ENCODE results near the gene ARID5A. TPM values are rescaled to one million over a fixed set of nuclear protein-coding genes. Genes with fewer than 3 reads are reported as not detected.
"Not testable (repeated sequence)": the region's sequence is repeated elsewhere in the genome, so short reads cannot be mapped to it uniquely, and the experiment has no call there.

ARID5A gene
- total RNA-seq, 1 donor from 2014 or later: 53.6 TPM

DNA sequence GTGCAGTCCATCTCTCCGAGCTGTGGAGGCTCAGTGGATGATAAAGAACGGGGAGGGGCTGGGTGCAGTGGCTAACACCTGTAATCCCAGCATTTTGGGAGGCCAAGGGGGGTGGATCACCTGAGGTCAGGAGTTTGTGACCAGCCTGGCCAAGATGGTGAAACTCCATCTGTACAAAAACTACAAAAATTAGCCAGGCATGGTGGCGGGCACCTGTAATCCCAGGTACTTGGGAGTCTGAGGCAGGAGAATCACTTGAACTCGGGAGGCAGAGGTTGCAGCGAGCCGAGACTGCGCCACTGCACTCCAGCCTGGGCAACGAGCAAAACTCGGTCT is 17.4 kb downstream of the ARID5A start:
- intact Hi-C loops (cut with micrococcal nuclease): loop anchor here (1.0 to 2.0 kb wide), 3 partner anchors 16 to 147 kb away; no protein-coding TSS in a partner anchor

DNA sequence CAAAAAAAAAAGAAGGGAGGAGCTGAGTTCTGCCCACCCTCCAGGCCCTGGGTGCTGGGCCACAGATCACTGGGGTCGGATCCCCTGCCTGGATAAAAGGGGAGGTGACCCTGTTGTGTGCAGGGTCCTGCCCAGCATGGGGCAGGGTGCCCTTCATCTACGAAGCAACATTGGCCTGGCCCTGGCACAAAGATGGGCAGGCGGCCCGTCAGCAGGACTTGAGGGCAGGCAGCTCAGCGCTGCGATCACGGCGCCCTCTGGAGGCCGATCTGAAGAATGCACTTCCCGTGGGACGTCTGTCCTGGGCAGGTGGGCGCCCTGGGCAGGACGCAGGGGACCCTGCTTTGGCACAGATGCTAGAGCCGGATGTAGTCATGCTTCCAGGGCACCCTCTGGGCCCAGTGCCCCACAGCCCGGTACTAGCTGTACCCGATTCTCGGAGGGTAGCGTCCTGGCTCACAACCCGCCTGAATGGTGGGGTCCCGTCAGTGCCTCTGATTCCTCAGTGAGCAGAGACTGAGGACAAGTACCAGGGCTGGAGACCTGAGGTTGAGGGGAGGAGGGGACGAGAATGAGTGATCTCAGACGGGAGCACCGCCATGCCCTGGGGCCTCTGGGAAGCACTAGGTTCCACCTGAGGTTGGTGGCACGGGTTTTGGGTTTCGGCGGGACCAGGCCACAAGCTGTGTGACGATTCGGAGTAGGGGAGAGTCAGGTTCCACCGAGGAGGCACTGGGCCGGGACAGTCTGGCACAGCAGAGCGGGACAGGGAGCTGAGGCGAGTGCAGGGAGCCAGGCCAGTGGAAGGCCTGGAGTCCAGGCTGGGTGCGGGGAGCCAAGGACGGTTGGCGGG is 18.0 kb downstream of the ARID5A start:
- intact Hi-C loops (cut with micrococcal nuclease): loop anchor here (1.0 to 2.0 kb wide), 3 partner anchors 16 to 147 kb away; no protein-coding TSS in a partner anchor

DNA sequence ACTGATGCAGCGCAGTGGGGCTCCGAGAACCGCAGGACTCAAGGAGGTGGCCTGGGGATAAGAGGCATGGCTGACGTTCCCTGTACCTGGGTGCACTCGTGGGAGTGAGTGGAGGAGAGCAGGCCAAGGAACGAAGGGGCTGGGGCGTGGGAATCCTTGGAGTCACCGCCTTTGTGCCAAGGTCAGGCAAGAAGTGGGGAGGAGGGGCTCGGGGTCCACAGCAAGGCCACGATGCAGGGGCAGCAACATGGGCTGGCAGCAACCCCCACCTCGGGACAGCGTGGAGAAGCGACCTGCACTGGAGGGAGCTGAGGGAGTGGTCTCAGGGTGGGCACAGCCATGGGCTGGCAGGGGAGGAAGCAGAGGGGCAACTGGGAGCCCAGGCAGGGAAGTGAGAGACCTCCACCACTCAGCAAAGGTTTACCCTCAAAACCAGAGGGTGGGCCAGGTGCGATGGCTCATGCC is 18.6 kb downstream of the ARID5A start:
- intact Hi-C loops (cut with micrococcal nuclease): loop anchor here (2.0 kb wide), 1 partner anchor 46 kb away; no protein-coding TSS in a partner anchor

DNA sequence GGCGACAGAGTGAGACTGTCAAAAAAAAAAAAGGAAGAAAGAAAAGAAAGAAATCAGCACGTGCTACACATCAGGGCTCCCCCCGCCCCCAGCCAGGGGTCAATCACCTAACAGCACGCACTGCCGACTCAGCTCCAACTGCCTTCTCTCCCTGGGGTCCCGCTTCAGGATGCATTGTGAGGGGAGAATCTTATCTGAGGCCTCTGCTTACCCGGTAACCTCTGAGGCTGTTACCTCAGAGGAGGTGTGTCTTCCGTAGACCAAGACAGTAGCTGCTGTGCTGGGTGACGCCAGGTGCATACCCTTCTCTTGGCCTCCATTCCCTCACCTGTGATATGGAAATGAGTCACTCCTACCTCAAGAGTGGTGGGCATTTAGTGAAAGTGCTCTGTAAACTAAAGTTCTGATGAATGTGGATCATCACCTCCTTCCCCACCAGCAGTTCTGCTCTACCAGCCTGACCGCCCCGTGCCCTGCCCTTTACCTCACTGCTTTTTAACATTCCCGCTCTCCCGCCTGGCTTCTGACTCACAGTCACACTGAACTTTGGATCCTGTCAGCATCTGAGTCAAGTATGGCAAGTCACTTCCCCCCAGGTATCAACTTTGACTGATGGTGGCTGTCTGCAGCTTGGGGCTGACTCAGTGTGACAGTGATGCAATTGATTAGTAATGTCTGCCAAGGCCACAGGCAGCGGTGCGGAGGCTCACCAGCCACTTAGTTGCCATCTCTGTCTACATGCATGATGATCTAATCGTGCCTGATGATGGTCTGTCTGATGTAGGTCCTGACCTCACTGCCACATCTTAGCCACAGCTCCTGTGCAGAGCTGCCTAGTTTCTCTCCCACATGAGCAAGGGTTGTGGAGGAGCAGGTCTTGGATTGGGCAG is 20.1 kb downstream of the ARID5A start:
- intact Hi-C loops (cut with micrococcal nuclease): no loop called here

- intact Hi-C loops (cut with micrococcal nuclease): not testable (repeated sequence)
Measured at GRCh38 chr2:96557421-96557820, 20.9 kb downstream of the ARID5A start.

DNA sequence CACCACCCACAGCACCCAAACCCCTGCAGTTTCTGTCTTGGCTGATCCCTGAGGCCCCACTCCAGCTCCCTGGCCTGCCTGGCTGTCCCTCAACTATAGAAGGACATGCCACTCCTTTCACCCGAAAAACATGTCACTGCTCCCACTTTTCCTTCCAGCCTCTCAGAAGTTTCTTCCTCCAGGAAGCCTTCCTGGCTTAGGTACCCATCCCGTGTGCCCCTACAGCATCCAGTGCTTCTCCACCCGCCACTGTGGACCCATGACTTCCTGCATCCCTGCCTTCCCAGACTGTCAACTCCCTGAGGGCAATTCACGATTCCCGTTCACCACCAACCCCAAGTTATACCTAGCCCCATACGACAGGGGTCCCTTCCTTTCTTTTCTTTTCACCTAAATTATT is 21.5 kb downstream of the ARID5A start:
- intact Hi-C loops (cut with micrococcal nuclease): no loop called here

DNA sequence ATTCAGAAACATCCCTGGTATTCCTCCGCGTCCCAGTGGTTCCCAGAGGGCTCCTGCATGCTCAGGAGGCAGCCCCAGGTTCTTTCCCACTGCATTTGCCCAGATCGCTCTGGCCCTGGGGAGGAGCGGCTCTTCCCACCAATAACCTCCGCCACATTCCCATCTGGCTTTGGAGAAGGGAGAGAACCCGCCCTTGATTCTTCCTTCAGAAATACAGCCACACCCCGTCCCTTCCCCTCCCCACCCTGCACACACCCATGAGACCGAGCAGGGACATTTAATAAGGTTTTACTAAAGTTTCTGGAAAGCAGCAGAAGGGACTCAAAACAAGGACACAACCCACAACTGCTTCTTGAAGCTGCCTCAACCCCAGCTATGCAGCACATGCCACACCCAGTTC is 21.9 kb downstream of the ARID5A start:
- intact Hi-C loops (cut with micrococcal nuclease): no loop called here

DNA sequence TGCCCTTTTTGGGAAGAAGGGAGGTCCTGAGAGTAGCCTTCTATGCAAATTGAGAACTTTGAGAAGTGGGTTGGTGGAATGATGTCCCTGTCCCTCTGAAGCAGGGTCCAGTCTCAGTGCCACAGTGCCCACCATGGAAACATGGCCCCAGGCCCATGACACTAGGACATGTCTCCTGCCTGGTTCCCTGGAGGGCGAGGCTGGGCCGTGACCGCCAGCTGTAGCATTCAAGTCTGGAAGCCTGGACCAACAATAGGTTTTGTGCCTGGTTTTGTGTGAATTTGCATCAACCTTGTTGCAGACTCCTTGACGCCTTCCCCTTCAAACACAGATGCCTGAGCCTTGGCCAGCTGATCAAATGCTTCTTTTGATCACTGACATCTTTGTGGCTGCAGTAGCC is 27.5 kb downstream of the ARID5A start:
- intact Hi-C loops (cut with micrococcal nuclease): no loop called here

GRCh38 chr2:96564563-96564962 is 28.0 kb downstream of the ARID5A start:
- intact Hi-C loops (cut with micrococcal nuclease): no loop called here

GRCh38 chr2:96565111-96565510 is 28.6 kb downstream of the ARID5A start:
- intact Hi-C loops (cut with micrococcal nuclease): no loop called here

DNA sequence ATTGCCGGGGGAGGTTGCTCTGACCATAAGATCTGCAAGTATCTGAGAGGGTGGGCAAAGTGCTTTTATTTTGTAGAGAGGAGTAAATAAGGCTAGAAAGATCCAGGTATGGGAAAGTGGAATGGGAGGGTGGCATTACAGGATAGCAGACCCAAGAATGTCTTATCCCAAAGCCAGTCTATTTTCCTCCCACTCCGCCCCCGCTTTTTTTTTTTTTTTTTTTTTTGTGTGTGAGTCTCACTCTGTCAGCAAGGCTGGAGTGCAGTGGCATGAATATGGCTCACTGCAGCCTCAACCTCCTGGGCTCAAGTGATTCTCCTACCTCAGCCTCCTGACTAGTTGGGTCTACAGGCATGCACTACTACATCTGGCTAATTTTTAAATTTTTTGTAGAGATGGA is 31.5 kb downstream of the ARID5A start:
- intact Hi-C loops (cut with micrococcal nuclease): no loop called here

- intact Hi-C loops (cut with micrococcal nuclease): no loop called here
Measured at GRCh38 chr2:96574364-96574763, 37.8 kb downstream of the ARID5A start.

GRCh38 chr2:96575785-96576456 is 39.4 kb downstream of the ARID5A start:
- intact Hi-C loops (cut with micrococcal nuclease): no loop called here

DNA sequence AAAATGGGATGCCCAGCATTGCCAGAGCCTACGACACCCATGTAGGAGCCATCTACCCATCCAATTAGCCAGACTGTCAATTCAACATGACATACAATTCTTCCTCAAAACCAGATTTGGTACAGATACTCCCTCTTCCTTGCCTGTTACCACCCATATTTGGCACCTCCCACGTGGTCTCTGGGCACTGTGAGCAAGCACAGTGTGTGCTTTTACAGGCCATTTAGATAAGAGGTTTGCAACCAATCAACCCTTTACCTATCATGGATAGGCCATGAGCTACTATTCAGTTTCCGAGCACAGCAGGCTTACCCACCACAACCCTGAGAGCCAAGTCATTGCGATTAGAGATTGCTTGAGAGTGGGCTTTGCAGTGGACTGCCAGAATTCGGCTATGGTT is 40.9 kb downstream of the ARID5A start:
- intact Hi-C loops (cut with micrococcal nuclease): no loop called here

GRCh38 chr2:96578731-96579130 is 42.2 kb downstream of the ARID5A start:
- intact Hi-C loops (cut with micrococcal nuclease): no loop called here

DNA sequence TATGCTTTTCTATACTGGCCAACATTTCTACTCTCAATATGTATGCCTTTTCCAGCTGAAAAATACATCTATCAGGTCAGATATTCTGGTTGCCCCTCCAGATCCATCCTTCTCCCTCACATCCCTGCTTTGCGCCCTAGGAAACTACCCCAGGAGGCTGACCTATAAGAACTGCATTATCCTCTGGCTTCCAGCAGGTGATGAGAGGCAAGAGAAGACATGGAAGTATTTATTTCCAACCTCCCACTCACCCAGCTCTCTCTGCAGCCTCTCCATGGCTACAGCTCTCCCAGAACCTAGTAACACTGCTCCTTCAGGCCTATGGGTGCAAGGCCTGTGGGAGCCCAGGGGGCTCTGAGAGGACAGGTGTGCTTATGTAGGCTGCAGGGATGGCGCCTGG is 42.9 kb downstream of the ARID5A start:
- intact Hi-C loops (cut with micrococcal nuclease): no loop called here

GRCh38 chr2:96580771-96581170 is 44.2 kb downstream of the ARID5A start:
- intact Hi-C loops (cut with micrococcal nuclease): no loop called here

GRCh38 chr2:96584017-96584416 is 47.5 kb downstream of the ARID5A start:
- intact Hi-C loops (cut with micrococcal nuclease): no loop called here

- intact Hi-C loops (cut with micrococcal nuclease): no loop called here
Measured at GRCh38 chr2:96587843-96588242, 51.3 kb downstream of the ARID5A start.

DNA sequence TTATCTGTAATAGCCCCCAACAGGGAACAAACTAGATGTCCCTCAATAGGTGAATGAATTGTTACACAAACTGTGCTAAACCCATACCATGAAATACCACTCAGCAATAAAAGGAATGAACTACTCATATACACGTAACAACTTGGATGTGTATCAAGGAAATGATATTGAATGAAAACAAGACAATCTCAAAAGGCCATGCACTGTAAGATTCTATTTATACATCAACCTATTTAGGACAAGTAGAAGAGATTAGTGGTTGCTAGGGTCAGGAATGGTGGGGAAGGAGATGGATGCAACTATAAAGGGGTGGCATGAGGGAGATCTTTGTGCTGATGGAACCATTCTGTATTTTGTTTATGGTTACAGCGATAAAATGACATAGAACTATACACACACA is 54.5 kb downstream of the ARID5A start:
- intact Hi-C loops (cut with micrococcal nuclease): no loop called here

- intact Hi-C loops (cut with micrococcal nuclease): no loop called here
Measured at GRCh38 chr2:96591494-96591893, 54.9 kb downstream of the ARID5A start.

DNA sequence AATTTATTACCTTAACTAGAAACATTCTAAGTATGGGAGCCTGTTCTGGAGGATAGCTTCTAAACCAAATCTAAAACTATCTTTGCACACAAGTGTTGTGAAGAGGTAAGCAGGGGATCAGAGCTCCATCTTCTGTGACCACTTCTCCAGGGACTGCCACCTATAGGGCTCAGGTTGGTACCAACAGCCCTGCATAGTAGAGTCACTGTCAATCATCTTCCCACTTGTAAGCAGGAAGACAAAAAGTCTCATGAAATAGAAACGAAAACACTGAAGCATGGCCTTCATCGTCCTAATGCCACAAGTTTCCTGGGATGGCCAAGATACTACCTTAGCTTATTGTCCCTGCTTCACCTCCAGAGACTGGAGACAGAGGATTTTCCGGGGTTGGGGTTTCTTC is 57.7 kb downstream of the ARID5A start:
- intact Hi-C loops (cut with micrococcal nuclease): no loop called here
